Measurements from ENCODE around the gene PSME1.
A peak's percentile ranks its signal among the peaks of the same experiment; 100 is the strongest.

Gene PSME1

DNA sequence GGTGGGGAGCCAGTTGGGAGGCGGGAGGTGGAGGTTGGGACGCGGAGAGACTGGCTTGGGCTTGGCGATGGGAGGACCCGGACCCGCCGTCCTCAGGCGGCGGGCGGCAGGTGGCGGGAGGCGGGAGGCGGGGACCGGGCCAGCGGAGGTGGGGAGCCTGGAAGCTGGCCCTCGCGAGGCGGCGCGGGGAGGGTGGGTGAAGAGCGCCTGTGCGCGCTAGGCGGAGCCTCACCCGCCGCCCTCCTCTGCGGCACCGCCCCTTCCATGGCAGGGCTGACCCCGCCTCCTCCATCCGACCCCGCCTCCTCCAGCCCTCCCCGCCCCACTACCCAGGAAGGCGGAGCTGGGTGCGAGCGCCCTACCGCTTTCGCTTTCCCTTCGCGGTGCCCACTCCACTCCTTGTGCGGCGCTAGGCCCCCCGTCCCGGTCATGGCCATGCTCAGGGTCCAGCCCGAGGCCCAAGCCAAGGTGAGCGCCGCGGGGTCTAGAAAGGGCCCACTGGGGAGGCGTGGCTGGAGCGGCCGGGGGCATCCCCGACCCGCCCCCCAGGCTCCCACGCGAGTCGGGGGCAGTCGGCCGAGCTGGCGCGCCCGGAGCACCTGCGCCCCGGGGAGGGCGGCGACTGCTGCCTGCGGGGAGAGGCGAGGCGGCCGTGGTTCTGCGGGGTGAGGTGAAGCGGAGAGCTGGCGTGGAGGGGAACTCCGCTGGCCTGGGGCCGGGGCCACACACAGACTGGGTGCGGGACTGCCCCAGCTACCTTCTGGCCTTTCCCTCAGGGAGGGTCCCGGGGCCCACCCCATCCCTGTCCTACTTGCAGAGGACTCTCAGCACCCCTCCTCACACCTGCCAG, at the start of gene PSME1:
PSME1 (plus strand) TSS at position 361 of the 850 bp plus-strand sequence; CDS start at position 430, 69 bp downstream.
- DNase-seq: peak; percentile 97

DNA sequence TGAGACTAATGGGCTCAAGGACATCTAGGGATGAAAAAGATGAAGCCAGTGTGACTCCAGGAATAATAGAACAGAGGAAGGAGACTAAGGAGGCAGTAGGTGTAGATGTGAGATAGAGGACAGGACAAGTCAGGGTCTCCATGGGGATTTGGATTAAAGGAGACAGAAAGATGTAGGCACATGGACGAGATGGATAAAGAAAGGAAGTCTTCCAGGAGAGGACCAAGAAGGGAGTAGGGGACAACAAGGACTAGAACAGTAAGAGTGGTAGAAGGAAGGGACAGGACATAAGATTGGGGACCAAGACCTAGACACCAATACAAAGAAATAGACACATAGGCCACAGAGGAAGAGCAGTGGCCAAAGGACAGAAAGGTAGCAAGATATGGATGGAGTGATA, 49.0 kb upstream of the PSME1 start:
- no peak for DNase-seq

GRCh38 chr14:24088095-24088494, 47.9 kb upstream of the PSME1 start:
- DNase-seq: no peak

DNA sequence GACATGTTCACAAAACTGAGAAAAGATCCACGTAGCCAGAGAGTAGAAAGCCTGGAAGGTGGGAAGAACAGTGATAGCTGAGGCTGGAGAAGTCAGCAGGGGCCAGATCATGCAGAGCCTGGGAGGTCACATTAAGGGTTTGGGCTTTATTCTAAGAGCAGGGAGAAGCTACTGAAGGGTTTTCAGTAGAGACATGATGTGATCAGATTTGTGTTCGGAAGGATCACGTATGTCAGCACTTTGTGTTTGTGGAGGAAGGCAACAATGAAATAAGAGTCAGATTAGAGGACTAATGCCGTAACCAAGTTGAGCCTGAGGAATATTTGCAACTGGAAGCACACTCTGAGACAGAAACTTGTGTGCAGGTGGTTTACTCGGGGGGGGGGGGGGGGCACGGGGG, 46.1 kb upstream of the PSME1 start:
- no peak for DNase-seq

GRCh38 chr14:24092110-24092504, 43.9 kb upstream of the PSME1 start:
- DNase-seq: no peak

GRCh38 chr14:24092505-24093206, 43.3 kb upstream of the PSME1 start:
- DNase-seq: no peak

- no peak for DNase-seq
Observed at GRCh38 chr14:24093207-24093900, 42.6 kb upstream of the PSME1 start.

DNA sequence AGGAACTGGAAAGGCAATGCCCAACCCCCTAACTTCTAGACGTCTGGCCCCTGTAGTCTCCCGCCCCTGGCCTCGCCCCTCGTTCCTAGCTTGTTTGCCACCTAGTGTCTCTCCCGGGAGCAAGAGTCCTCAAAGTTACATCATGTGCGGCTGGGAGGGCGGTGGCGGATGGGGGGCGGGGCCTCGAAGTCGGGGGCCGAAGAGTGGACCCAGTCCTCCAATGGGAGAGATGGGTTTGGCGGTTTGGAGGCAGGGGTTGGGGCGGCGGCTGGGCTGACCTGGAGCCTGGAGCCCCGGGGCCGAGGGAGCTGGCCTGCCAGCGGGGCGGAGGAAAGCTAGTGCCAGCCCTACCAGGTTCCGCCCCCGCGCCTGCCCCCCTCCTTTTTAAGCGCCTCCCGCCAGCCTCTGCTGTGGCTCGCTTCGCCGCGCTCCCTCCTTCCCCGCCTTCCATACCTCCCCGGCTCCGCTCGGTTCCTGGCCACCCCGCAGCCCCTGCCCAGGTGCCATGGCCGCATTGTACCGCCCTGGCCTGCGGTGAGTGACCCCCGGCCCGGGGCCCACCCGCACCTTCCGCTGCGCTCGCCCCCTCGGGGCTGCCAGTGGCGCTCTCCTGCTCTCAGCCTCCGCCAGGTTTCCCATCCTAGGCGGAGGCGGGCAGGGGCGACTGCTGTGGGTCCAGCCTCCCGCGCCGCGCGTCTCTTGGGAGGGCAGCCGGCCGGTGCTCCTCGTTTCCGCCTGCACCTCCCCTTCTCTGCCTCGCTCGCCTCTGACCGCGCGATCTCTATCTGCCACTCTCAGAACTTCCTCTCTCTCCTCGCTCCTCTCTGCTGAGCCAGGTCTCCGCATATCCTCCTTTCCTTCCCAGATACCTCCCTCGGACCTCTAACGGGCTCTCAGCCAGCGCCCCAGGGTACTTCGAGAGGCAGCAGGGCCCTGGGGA, 41.8 kb upstream of the PSME1 start, which contains the start of gene PCK2:
PCK2 (plus strand) TSS at position 411 of the 940 bp plus-strand sequence; CDS start at position 506, 95 bp downstream.
- peak; percentile 78 for DNase-seq

- DNase-seq: peak; percentile 26
Observed at GRCh38 chr14:24094841-24095270, 41.1 kb upstream of the PSME1 start.

DNA sequence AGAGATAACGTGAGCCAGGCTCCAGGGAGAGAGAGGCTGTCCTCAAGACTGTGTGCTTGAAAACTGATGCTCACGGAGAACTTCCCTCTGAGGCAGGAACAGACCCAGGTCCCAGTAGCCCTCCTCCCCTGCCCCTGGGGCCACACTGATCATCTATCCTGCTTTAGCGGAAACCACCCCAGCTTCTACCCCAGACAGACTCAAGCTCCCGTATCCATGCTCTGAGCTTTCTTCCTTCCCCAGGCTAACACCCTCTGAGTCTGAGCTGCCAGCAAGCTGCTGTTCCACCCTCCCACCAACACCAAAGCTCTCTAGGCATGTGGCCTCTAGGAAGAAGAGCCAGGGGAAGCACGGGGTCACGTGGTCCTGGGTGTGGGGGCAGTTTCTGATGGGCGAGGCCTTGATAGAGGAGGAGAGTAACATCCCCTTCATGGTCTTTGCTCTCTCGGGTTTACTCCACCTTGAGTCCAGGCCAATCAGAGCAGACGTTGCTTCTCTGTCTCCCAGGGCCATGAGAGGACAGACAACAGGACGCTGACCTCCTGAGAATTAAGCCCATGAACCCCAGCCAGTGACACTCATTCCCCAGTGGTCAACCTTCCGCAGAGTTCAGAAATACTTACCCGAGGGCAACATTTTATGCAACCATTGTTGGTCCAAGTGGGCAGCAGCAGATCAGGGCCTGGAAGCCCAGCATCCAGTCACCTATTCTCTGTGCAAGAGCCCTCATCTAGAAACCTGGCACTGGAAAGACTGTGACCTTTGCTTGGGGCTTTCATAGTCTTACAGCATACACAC, 40.5 kb upstream of the PSME1 start:
- peak; percentile 27 for DNase-seq

DNA sequence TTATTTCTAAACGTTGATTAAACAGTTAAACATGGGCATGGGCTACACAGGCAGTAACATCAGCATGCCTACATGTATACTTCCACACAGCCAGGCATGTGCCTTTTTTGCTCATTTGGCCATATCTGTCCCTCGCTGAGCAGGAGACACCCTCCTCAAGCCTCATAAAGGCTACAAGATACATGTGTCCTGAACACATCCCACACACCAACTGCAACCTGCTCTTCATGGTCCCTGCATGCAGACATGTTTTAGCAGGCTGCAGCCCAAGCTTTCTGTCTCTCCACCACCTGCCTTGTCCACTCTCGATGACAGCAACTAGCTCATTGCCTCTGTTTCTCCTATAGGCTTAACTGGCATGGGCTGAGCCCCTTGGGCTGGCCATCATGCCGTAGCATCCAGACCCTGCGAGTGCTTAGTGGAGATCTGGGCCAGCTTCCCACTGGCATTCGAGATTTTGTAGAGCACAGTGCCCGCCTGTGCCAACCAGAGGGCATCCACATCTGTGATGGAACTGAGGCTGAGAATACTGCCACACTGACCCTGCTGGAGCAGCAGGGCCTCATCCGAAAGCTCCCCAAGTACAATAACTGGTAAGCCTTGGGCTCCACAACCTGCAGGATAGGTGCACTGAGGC, 39.3 kb upstream of the PSME1 start:
- DNase-seq: no peak

GRCh38 chr14:24098229-24098926, 37.6 kb upstream of the PSME1 start:
- no peak for DNase-seq

- no peak for DNase-seq
Observed at GRCh38 chr14:24098927-24099813, 36.8 kb upstream of the PSME1 start.

GRCh38 chr14:24100197-24100981, 35.6 kb upstream of the PSME1 start:
- DNase-seq: no peak

DNA sequence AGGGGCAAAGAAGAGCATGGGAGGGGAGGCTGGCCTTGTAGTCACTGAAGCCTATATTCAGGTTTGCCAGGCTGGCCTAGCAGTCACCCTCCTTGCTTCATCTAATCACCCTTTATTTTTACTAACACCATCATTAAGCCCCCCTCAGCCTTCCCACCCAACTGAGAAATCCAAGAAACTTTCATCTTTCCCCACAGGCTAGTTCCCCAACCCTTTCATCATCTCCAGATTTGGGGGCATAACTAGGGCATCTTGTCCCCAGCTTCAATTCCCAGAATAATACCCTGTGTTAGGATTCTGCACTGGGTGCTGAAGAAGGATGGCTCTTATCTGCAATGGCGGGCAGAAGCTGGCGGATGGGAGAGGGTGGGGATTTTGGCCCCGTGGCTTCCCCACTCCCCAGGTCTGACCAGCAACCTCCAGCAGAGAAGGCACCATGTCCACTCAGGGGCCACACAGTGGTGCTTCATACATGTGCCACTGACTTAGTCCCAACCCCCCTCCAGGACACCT, 35.0 kb upstream of the PSME1 start:
- no peak for DNase-seq

GRCh38 chr14:24102357-24103048, 33.5 kb upstream of the PSME1 start:
- no peak for DNase-seq

DNA sequence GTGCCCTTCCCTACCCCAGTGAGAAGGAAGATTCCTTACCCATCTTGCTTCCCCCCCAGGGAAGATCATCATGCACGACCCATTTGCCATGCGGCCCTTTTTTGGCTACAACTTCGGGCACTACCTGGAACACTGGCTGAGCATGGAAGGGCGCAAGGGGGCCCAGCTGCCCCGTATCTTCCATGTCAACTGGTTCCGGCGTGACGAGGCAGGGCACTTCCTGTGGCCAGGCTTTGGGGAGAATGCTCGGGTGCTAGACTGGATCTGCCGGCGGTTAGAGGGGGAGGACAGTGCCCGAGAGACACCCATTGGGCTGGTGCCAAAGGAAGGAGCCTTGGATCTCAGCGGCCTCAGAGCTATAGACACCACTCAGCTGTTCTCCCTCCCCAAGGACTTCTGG, 32.5 kb upstream of the PSME1 start:
- DNase-seq: no peak
